SJSA1 (cell line): ENCODE data around the gene TBCE. TPM values are rescaled to one million over a fixed set of nuclear protein-coding genes. Genes with fewer than 3 reads are reported as not detected.

Experiments used
- DNase-seq, 2 experiments: peaks; one replicate each; pipeline ENCODE4 v3.0.0-alpha.2; 2015 to 2020; ENCODE audit warnings: low spot score in 2 of 2, low read depth in 1 of 2
- H3K27ac ChIP-seq: fragments of 250-450 bp; sonication (Bioruptor Pico); 2 replicates; pipeline ENCODE4 v1.5.1; 2020; ENCODE audit warnings: mild to moderate bottlenecking, moderate library complexity
- H3K27me3 ChIP-seq: fragments of 250-450 bp; sonication (Bioruptor Pico); replicated peaks from 2 replicates; pipeline ENCODE4 v1.5.1; 2020; ENCODE audit warnings: mild to moderate bottlenecking, moderate library complexity
- H3K36me3 ChIP-seq: fragments of 250-450 bp; sonication (Bioruptor Pico); 2 replicates; pipeline ENCODE4 v1.5.1; 2020; ENCODE audit warnings: mild to moderate bottlenecking
- H3K4me1 ChIP-seq: fragments of 250-450 bp; sonication (Bioruptor Pico); replicated peaks from 2 replicates; pipeline ENCODE4 v1.6.1; 2021; ENCODE audit warnings: mild to moderate bottlenecking
- H3K4me3 ChIP-seq: fragments of 250-450 bp; sonication (Bioruptor Pico); 2 replicates; pipeline ENCODE4 v1.5.1; 2020; ENCODE audit warnings: mild to moderate bottlenecking
- H3K9me3 ChIP-seq: fragments of 250-450 bp; sonication (Bioruptor Pico); replicated peaks from 2 replicates; pipeline ENCODE4 v1.5.1; 2020; ENCODE audit warnings: mild to moderate bottlenecking
- total RNA-seq: library from RNA; depleted of rRNA; stranded (reverse); fragments of >200 nt; shearing (Covaris generic); gene quantifications from 2 replicates; pipeline ENCODE4 v1.2.3, GENCODE V29; 2014; rRNA removed

TBCE gene
- total RNA-seq, 1 experiment from 2014 or later, result 58.1 TPM

DNA sequence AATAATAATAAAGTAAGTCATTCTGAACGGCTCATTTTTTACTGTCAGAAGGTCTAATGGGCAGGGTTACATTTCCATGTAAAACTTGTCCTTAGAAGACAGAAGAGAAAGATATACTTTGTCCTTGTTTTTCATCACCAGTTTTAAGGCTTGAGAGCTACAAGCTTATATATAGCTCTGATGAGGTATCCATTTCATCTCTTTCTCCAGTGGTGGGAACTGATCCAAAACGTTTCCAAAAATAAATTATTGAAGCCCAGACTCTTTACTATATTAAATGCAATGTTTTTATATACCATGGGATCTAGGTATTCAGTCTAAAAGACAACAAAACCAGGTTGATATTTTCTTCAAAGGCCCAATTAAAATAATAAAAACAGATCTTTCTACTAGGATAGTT is 128.3 kb downstream of the TBCE start:
- Histone ChIP-seq H3K9me3 (no peaks in the 10 kb centered on the region), H3K36me3 (peaks cover 27% of the 10 kb centered on the region), H3K27ac (no peak overlapping the region), H3K4me1 (no peaks in the 10 kb centered on the region), H3K4me3 (no peak overlapping the region), H3K27me3 (no peaks in the 10 kb centered on the region)
- no peak for DNase-seq

DNA sequence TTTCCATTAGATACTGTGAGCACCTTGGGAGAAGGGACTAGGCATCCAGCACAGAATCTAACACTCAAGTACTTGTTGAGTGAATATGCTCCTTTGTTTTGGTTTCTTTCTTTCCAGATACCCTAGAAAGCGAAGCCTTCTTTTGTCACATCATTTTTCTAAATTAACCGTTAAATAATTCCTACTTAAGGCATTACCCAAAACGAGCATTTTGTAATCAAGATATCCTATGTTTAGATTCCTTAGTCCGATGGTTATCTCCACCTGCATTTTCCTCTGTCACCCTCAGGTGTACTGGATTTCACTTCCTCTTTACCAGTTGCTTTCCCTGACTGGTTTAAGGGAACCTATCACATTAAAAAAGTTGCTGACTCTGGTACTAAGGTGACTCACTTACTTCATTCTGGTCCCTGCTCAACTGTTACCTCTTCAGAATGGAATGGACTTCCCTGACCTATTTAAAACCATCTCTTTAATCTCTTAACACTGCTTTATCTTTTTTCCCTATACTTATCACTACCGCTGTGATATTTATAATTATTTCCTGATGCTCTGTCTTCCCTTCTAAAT is 133.8 kb downstream of the TBCE start:
- no peaks in the 10 kb centered on the region for H3K27me3 ChIP-seq
- H3K36me3 ChIP-seq, result peaks cover 10% of the 10 kb centered on the region; the same call in 1 of the 2 replicates
- no peak overlapping the region for H3K27ac ChIP-seq
- no peaks in the 10 kb centered on the region for H3K9me3 ChIP-seq
- H3K4me3 ChIP-seq, result no peak overlapping the region
- DNase-seq, result no peak
- H3K4me1 ChIP-seq, result peaks cover 6% of the 10 kb centered on the region

Other genes starting within 250 kb of the TBCE start
- gene TOMM20, start 238.6 kb upstream of the TBCE start, total RNA-seq, result 65.5 and 78.0 TPM in 2 replicates
- 82.5 and 264 TPM in 2 replicates for gene RBM34, start 206.2 kb upstream of the TBCE start, total RNA-seq
- gene ARID4B, start 39.2 kb upstream of the TBCE start, total RNA-seq, result 25.1 and 28.3 TPM in 2 replicates
- 26.9 and 32.7 TPM in 2 replicates for gene GGPS1, start 38.9 kb upstream of the TBCE start, total RNA-seq
- 35.7 and 56.8 TPM in 2 replicates for gene B3GALNT2, start 137.0 kb downstream of the TBCE start, total RNA-seq